HUES6 (cell line): Measurements from ENCODE around the gene ABCA5.

Experiments used
- H3K27ac ChIP-seq: 2 replicates; pipeline ENCODE4 v1.7.0; 2013; ENCODE audit warnings: low read depth, mild to moderate bottlenecking, low read length, inconsistent platforms
- H3K27me3 ChIP-seq: 2 replicates; pipeline ENCODE4 v1.6.1; 2013; ENCODE audit warnings: low read length; ENCODE audit not compliant: control insufficient read depth, insufficient read depth
- H3K36me3 ChIP-seq: 2 replicates; pipeline ENCODE4 v1.6.1; 2013; ENCODE audit warnings: low read length; ENCODE audit not compliant: control insufficient read depth, insufficient read depth
- H3K4me1 ChIP-seq: 2 replicates; pipeline ENCODE4 v1.6.1; 2013; ENCODE audit warnings: low read length; ENCODE audit not compliant: control insufficient read depth, insufficient read depth
- H3K4me3 ChIP-seq: 2 replicates; pipeline ENCODE4 v1.5.1; 2013; ENCODE audit warnings: low read depth, low read length
- H3K9ac ChIP-seq: one replicate; pipeline ENCODE4 v1.6.1; 2013; ENCODE audit warnings: mild to moderate bottlenecking, low read length
- H3K9me3 ChIP-seq: 2 replicates; pipeline ENCODE4 v1.6.1; 2013; ENCODE audit warnings: low read depth, low read length; ENCODE audit not compliant: control insufficient read depth, insufficient read depth

ABCA5 gene

GRCh38 chr17:69326377-69327059 is 415 bp downstream of the ABCA5 start:
- Histone ChIP-seq H3K27me3 (peaks cover 20% of the 10 kb centered on the region), H3K27ac (no peak overlapping the region), H3K4me3 (peak overlapping the region; percentile 83), H3K9ac (peak overlapping the region; percentile 5), H3K36me3 (no peaks in the 10 kb centered on the region), H3K4me1 (peaks cover 9% of the 10 kb centered on the region), H3K9me3 (0 out of 2 replicates have a peak, but pooled peaks cover 5% of the 10 kb centered on the region)

- Histone ChIP-seq H3K9ac (no peak overlapping the region), H3K27me3 (peaks cover 20% of the 10 kb centered on the region), H3K4me1 (peaks cover 12% of the 10 kb centered on the region), H3K9me3 (0 out of 2 replicates have a peak, but pooled peaks cover 5% of the 10 kb centered on the region), H3K27ac (no peak overlapping the region), H3K4me3 (peak overlapping the region; percentile 83), H3K36me3 (no peaks in the 10 kb centered on the region)
Measured at GRCh38 chr17:69325518-69326376, 1.2 kb downstream of the ABCA5 start.

GRCh38 chr17:69323806-69324205 is 3.1 kb downstream of the ABCA5 start:
- Histone ChIP-seq H3K4me3 (no peak overlapping the region), H3K4me1 (peaks cover 12% of the 10 kb centered on the region), H3K27me3 (peaks cover 20% of the 10 kb centered on the region), H3K27ac (no peak overlapping the region), H3K36me3 (no peaks in the 10 kb centered on the region), H3K9me3 (0 out of 2 replicates have a peak, but pooled peaks cover 5% of the 10 kb centered on the region), H3K9ac (no peak overlapping the region)

GRCh38 chr17:69320908-69321238 is 6.1 kb downstream of the ABCA5 start:
- H3K9me3 ChIP-seq: no peaks in the 10 kb centered on the region
- H3K9ac ChIP-seq: no peak overlapping the region
- no peaks in the 10 kb centered on the region for H3K36me3 ChIP-seq
- peaks cover 12% of the 10 kb centered on the region for H3K4me1 ChIP-seq
- no peak overlapping the region for H3K4me3 ChIP-seq
- H3K27ac ChIP-seq: no peak overlapping the region
- H3K27me3 ChIP-seq: peaks cover 12% of the 10 kb centered on the region

GRCh38 chr17:69320210-69320907 is 6.6 kb downstream of the ABCA5 start:
- Histone ChIP-seq H3K4me3 (no peak overlapping the region), H3K36me3 (no peaks in the 10 kb centered on the region), H3K9me3 (no peaks in the 10 kb centered on the region), H3K4me1 (peaks cover 12% of the 10 kb centered on the region), H3K27me3 (peaks cover 7% of the 10 kb centered on the region), H3K9ac (no peak overlapping the region), H3K27ac (no peak overlapping the region)

- Histone ChIP-seq H3K9me3 (no peaks in the 10 kb centered on the region), H3K4me1 (peaks cover 9% of the 10 kb centered on the region; the same call in 1 of the 2 replicates), H3K36me3 (no peaks in the 10 kb centered on the region), H3K9ac (no peak overlapping the region), H3K27me3 (no peaks in the 10 kb centered on the region), H3K27ac (no peak overlapping the region), H3K4me3 (no peak overlapping the region)
Measured at GRCh38 chr17:69317625-69318024, 9.3 kb downstream of the ABCA5 start.

GRCh38 chr17:69314246-69315065 is 12.5 kb downstream of the ABCA5 start:
- H3K27me3 ChIP-seq: no peaks in the 10 kb centered on the region
- no peaks in the 10 kb centered on the region for H3K9me3 ChIP-seq
- no peak overlapping the region for H3K9ac ChIP-seq
- no peak overlapping the region for H3K27ac ChIP-seq
- H3K36me3 ChIP-seq: no peaks in the 10 kb centered on the region
- no peak overlapping the region for H3K4me3 ChIP-seq
- H3K4me1 ChIP-seq: peaks cover 4% of the 10 kb centered on the region; the same call in 1 of the 2 replicates

GRCh38 chr17:69305177-69305576 is 21.8 kb downstream of the ABCA5 start:
- Histone ChIP-seq H3K27ac (no peak overlapping the region), H3K36me3 (no peaks in the 10 kb centered on the region), H3K9me3 (peaks cover under 1% of the 10 kb centered on the region; the same call in 1 of the 2 replicates), H3K4me1 (no peaks in the 10 kb centered on the region), H3K4me3 (no peak overlapping the region), H3K27me3 (no peaks in the 10 kb centered on the region), H3K9ac (no peak overlapping the region)

GRCh38 chr17:69302682-69303081 is 24.3 kb downstream of the ABCA5 start:
- H3K9me3 ChIP-seq: peaks cover 2% of the 10 kb centered on the region; the same call in 1 of the 2 replicates
- no peaks in the 10 kb centered on the region for H3K36me3 ChIP-seq
- no peak overlapping the region for H3K27ac ChIP-seq
- no peak overlapping the region for H3K9ac ChIP-seq
- H3K4me1 ChIP-seq: no peaks in the 10 kb centered on the region
- H3K4me3 ChIP-seq: no peak overlapping the region
- no peaks in the 10 kb centered on the region for H3K27me3 ChIP-seq

GRCh38 chr17:69300222-69300621 is 26.7 kb downstream of the ABCA5 start:
- peaks cover 2% of the 10 kb centered on the region; the same call in 1 of the 2 replicates for H3K9me3 ChIP-seq

More at GRCh38 chr17:69300222-69300621, 26.7 kb downstream of the ABCA5 start:
- H3K36me3 ChIP-seq: no peaks in the 10 kb centered on the region
- H3K4me3 ChIP-seq: no peak overlapping the region
- no peak overlapping the region for H3K27ac ChIP-seq
- no peaks in the 10 kb centered on the region for H3K4me1 ChIP-seq
- no peak overlapping the region for H3K9ac ChIP-seq
- no peaks in the 10 kb centered on the region for H3K27me3 ChIP-seq
